ENCODE data around the gene KCNA1.

DNA sequence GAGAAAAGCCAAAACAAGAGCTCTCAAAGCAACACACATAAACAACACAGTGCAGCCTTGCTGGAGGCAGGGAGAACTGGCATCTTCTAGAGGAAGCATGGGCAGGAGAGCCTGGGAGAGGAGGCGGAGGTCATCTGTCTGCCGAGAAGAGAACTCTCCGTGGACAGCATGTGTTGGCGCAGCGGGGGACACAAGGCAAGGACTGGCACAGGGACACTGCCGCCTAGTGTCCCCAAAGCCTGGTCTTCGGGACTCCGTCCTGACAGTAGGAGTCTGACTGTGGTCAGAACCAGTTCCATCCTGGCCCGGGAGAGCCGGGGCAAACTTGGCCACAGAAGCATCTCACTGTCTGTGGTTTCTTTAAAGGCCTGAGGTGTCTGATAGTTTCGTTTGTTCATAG is 47.3 kb downstream of the KCNA1 start:
- TF ChIP-seq, protein P1, sequence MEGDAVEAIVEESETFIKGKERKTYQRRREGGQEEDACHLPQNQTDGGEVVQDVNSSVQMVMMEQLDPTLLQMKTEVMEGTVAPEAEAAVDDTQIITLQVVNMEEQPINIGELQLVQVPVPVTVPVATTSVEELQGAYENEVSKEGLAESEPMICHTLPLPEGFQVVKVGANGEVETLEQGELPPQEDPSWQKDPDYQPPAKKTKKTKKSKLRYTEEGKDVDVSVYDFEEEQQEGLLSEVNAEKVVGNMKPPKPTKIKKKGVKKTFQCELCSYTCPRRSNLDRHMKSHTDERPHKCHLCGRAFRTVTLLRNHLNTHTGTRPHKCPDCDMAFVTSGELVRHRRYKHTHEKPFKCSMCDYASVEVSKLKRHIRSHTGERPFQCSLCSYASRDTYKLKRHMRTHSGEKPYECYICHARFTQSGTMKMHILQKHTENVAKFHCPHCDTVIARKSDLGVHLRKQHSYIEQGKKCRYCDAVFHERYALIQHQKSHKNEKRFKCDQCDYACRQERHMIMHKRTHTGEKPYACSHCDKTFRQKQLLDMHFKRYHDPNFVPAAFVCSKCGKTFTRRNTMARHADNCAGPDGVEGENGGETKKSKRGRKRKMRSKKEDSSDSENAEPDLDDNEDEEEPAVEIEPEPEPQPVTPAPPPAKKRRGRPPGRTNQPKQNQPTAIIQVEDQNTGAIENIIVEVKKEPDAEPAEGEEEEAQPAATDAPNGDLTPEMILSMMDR (IDR thresholded peaks at IDR 0.05 in 4 of 5, conservative IDR thresholded peaks at IDR 0.05 in 1 of 5): no peak
- no peak for TF ChIP-seq POLR2A (IDR thresholded peaks at IDR 0.05)
